ENCODE data around the gene EGFLAM.

- no peak for TF ChIP-seq CTCF (IDR thresholded peaks at IDR 0.05)
- no peak for TF ChIP-seq POLR2AphosphoS5 (IDR thresholded peaks at IDR 0.05)
Measured at GRCh38 chr5:38431242-38431853, 173.0 kb downstream of the EGFLAM start.

All from esophagus muscularis mucosa (tissue), 3 donors.